SH-SY5Y (cell line): Measurements from ENCODE around the gene HLCS.

Experiments used
- GATA2 ChIP-seq: IDR thresholded peaks from 2 replicates; pipeline ENCODE4 v1.6.1; 2011; ENCODE audit warnings: mild to moderate bottlenecking, low read depth, low read length
- GATA3 ChIP-seq: IDR thresholded peaks from 2 replicates; pipeline ENCODE4 v1.6.1; 2011; ENCODE audit warnings: low read depth, mild to moderate bottlenecking, low read length, moderate library complexity

DNA sequence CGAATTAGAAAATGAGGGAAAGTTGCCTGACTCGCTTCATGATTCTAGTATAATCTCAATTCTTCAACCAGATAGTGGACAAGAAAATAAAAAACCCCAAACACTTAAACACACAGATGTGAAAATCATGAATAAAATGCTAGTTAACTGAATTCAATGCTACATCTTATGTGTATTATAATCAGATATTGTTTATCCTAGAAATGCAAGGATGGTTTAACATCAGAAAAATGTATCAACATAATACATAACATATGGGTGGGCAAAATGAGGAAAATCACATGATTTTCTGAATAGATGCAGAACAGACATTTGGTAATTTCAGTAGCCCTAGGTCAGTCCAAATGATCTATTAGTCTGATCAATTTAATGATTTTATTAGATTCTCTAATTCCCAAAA is 170.4 kb downstream of the HLCS start:
- TF ChIP-seq GATA3 (no peak), GATA2 (no peak)
